ENCODE data around the gene EIF3M. TPM values are rescaled to one million over a fixed set of nuclear protein-coding genes. Genes with fewer than 3 reads are reported as not detected.
"Not testable (repeated sequence)": the region's sequence is repeated elsewhere in the genome, so short reads cannot be mapped to it uniquely, and the experiment has no call there.

Gene EIF3M
- polyA plus RNA-seq, 10 donors = 307 to 439 (median 354) TPM

DNA sequence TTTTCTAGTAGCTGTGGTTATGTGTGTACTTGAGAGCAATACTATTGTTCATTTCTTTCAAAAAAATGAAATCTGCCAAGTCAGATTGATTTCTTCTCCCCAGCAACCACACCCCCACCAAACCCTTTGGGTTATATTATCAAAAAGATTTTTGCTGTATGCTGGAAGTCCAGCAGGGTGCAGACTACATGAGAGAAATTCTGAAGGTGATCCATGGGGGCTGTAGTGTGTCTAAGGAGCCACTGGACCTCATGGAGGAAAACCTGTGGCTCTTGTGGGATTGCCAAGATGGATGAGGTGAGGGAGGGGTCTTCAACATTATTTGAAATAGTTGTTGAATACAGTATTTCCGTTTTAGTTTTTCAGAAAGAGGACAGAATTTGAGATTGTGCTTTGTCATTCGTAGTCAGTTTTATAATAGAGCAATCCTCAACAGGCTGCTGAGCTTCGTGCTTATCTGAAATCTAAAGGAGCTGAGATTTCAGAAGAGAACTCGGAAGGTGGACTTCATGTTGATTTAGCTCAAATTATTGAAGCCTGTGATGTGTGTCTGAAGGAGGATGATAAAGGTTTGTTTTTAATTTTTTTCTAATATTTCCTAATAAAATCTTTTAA, 3.1 kb downstream of the EIF3M start:
- no peak for DNase-seq

GRCh38 chr11:32594272-32594671, 10.6 kb downstream of the EIF3M start:
- no peak for DNase-seq

DNA sequence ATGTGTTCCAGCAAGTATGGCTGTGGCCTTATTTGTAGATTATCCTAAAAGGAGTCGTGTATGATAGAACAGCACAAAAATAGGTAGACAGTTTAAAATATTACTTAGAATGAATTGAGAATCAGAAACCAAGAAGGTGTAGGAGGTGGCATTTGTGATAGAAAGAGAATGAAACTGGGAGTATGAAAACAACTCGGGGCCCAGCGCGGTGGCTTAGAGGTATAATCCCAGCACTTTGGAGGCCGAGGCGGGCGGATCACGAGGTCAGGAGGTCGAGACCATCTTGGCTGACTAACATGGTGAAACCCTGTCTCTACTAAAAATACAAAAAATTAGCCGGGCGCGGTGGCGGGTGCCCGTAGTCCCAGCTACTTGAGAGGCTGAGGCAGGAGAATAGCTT, 12.5 kb downstream of the EIF3M start:
- not testable (repeated sequence) for DNase-seq

DNA sequence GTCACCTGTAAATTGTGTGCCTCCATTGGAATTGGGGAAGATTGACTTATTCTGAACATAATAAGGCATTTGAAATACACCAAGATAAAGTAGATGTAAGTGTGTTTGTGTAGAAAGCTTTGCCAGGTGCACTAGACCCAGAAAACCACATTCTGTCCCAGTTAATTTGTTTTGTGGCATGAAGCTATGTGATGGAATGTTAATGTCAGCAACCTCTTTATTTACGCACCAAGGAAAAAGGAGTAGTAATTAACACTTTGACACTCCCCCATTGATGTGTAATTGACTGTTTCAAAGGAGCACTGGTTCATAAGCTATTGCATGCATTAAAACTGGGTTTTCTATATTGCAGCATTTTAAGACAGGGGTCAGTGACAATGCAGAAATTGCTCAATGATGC, 14.3 kb downstream of the EIF3M start:
- no peak for DNase-seq

GRCh38 chr11:32602657-32603415, 19.2 kb downstream of the EIF3M start:
- DNase-seq = no peak

- DNase-seq = no peak
Measured at GRCh38 chr11:32606220-32606619, 22.6 kb downstream of the EIF3M start.

- DNase-seq = not testable (repeated sequence)
Measured at GRCh38 chr11:32608826-32609225, 25.2 kb downstream of the EIF3M start.

- DNase-seq = peak in 1 of 3 donors; percentile 19
Measured at GRCh38 chr11:32610797-32611352, 27.2 kb downstream of the EIF3M start.

GRCh38 chr11:32613500-32614151, 30.0 kb downstream of the EIF3M start:
- DNase-seq = no peak

DNA sequence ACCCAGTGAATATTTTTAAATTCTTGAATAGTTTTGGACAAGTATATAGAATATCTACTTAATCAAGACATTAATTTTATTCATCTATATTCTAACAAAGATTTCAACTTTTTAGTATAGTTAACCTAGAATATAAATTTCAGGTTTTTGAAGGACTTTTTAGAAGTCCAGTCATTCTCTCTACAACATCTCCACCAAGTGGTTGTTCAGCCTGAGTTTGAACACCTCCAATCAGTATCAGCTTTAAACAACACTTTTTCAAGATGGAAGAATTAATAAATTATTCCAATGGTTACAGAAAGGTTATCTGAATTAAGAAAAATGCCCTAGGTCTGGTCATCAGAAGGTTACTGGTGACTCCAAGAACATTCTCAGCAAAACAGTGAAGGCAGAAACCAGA, 31.8 kb downstream of the EIF3M start:
- no peak for DNase-seq

DNA sequence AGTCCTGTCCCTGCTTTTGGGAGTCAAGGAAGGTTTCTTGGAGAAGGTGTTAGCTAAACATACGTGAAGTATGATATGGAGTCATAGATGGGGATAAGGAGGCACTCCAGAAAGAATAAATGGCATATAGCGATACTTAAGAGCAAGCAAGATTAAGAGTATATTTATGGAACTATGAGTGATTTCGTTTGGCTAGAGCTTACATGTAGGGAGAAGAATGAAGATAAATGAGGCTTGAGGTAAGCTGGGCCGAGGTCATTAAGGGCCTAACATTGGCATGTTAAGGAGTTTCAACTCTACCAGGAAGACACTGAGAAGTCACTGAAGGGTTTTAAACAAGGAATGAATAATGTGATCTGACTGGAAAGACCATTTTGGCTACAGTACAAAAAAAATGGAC, 33.3 kb downstream of the EIF3M start:
- no peak for DNase-seq

DNA sequence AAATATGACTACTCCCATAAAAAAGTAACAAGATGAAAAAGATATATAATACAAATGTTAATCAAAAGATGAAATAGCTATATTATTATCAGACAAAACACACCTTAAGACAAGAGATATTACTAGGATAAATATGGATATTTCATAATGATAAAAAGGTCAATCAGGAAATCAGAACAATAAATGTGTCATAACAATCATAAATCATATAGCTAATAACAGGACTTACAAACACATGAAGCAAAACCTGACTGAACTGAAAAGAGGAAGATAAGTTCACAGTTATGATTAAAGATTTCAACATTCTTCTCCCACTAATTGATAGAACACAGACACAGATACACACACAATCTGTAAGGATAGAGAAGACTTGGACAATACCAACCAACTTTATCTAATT, 47.2 kb downstream of the EIF3M start:
- no peak for DNase-seq

DNA sequence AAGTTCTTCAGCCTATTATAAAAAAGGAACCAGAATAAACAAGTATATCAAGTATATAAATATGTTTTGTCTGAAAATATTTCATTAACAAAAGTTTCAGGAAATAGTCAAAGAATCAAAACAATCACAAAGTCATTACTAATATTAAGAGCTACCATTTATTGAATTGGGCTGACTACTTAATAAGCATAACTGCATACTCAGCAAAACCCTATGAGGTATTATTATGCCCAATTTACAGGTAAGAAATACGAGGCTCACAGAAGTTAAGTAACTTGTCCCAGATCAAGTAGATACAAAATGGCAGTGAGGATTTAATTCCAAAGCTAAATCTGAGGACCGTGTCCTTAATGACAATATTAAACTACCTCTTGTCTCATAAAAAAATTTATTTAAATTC, 52.2 kb downstream of the EIF3M start:
- no peak for DNase-seq

- no peak for DNase-seq
Measured at GRCh38 chr11:32641361-32641760, 57.7 kb downstream of the EIF3M start.

DNA sequence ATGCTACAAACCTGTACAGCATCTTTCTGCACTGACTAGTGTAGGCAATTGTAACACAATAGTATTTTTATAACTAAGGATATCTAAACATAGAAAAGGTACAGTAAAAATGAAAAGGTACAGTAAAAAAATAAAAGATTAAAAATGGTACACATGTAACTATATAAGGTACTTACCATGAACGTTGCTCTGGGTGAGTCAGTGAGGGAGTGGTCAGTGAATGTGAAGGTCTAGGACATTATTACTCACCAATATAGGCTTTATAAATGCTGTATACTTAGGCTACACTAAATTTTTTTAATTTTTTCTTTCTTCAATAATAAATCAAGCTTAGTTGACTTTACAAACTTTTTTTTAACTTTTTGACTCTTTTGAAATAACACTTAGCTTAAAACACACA, 59.9 kb downstream of the EIF3M start:
- no peak for DNase-seq

Other genes with a start within 250 kb of the EIF3M start
- 1 to 10 TPM in 1 of 10 donors, under 1 TPM in 4, not detected in 5; 0.07 to 1.3 (median 0.21) TPM for gene WT1, start 148.3 kb upstream of the EIF3M start, polyA plus RNA-seq (ENCODE audit: insufficient read length in 10 of 10)
- gene CCDC73, start 210.8 kb downstream of the EIF3M start, polyA plus RNA-seq (ENCODE audit: insufficient read length in 10 of 10) = under 1 TPM in 7 of 10 donors, not detected in 3; 0.05 to 0.66 (median 0.06) TPM
- 1 to 10 TPM in 2 of 10 donors, under 1 TPM in 8; 0.08 to 4.5 (median 0.17) TPM for gene PRRG4, start 246.1 kb downstream of the EIF3M start, polyA plus RNA-seq (ENCODE audit: insufficient read length in 10 of 10)

Data from muscle of back (tissue), 11 donors.